Activated CD4-positive, CD25-positive, alpha-beta regulatory T cell (primary cell): Measurements from ENCODE around the gene SLC37A4.
A peak's percentile ranks its signal among the peaks of the same experiment; 100 is the strongest.
"Not testable (repeated sequence)": the region's sequence is repeated elsewhere in the genome, so short reads cannot be mapped to it uniquely, and the experiment has no call there.

Experiments used
- DNase-seq, 4 experiments: peaks; one replicate each; lab custom pipeline; 2025; lab: John Stamatoyannopoulos, UW

Gene SLC37A4

DNA sequence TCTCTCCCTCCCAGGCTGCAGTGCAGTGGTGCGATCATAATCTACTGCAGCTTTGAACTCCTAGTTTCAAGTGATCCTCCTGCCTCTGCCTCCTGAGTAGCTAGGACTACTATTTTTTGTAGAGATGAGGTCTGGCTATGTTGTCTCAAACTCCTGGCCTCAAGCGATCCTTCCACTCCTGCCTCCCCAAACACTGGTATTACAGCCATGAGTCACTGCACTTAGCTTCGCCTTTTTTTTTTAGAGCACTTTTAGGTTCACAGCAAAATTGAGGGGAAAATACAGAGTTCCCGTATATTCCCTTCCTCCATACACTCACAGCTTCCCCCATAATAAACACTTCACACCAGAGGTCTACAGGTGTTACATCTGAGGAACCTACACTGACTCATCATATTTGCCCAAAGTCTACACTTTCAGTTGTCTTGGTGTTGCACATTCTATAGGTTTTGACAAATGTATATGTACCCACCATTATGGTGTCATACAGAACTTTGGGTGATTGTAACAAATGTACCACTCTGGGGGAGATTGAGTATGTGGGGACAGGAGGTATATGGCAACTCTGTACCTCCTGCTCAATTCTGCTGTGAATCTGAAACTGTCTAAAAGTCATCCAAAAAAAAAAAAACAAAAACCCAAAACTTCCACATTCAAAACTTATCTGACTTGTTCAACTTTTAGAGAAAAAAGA is 11.3 kb upstream of the SLC37A4 start:
- DNase-seq = no peak

DNA sequence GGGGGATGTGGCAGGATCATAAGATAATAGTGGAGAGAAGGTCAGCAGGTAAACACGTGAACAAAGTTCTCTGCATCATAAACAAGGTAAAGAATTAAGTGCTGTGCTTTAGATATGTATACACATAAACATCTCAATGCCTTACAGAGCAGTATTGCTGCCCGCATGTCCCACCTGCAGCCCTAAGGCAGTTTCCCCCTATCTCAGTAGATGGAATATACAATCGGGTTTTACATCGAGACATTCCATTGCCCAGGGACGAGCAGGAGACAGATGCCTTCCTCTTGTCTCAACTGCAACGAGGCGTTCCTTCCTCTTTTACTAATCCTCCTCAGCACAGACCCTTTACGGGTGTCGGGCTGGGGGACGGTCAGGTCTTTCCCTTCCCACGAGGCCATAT is 8.8 kb upstream of the SLC37A4 start:
- DNase-seq = not testable (repeated sequence)

DNA sequence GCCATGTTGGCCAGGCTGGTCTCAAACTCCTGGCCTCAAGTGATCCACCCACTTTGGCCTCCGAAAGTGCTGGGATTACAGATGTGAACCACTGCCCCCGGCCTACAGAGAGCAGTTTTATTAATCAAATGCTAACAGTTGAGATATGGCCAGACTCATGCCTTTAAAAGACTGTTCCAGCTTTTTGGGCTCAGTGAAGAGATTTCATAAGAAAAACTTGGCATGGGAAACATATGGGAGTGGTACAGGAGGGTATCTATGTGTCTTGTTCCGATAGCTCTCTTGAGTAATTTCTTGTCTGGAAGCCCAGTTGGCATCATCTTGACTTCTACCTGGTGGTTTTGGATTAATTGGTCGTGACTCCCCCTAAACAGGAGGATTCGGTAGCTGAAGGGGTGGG is 8.2 kb upstream of the SLC37A4 start:
- no peak for DNase-seq

DNA sequence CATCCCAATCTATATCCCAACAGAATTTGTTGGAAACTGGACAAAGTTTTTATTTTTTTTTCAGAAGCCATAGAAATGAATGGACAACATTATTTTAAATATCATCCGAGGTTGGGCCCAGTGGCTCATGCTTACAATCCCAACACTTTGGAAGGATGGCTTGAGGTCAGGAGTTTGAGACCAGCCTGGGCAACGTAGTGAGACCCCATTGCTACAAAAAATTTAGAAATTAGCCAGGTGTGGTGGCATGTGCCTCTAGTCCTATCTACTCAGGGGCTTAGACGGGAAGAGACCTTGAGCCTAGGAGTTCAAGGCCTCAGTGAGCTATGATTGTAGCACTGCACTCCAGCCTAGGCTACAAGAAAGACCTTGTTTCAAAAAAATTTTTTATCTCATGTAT is 4.1 kb upstream of the SLC37A4 start:
- no peak for DNase-seq

DNA sequence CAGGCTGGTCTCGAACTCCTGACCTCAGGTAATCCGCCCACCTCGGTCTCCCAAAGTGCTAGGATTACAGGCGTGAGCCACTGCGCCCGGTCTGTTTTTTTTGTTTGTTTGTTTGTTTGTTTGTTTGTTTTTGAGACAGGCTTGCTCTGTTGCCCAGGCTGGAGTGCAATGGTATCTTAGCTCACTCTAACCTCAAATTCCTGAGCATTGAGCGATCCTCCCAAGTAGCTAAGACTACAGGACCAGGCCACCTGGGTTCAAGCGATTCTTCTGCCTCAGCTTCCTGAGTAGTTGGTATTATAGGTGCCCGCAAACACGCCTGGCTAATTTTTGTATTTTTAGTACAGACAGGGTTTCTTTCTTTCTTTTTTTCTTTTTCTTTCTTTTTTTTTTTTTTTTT is 2.7 kb upstream of the SLC37A4 start:
- not testable (repeated sequence) for DNase-seq

DNA sequence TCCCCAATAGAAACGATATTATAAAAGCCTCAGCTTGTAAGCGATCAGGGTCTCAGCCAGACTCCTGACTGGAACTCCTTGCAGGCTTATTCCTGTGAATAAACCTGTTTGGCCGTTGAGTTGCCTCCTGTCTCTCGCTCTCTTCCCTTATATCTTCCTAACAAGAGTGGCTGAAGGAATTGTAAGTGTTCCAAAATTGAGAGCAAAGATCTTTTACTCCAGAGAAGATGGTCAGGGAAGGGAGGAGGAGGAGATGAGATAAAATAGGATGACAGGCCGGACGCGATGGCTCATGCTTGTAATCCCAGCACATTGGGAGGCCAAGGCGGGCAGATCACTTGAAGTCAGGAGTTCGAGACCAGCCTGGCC is 1.2 kb upstream of the SLC37A4 start:
- DNase-seq = no peak

DNA sequence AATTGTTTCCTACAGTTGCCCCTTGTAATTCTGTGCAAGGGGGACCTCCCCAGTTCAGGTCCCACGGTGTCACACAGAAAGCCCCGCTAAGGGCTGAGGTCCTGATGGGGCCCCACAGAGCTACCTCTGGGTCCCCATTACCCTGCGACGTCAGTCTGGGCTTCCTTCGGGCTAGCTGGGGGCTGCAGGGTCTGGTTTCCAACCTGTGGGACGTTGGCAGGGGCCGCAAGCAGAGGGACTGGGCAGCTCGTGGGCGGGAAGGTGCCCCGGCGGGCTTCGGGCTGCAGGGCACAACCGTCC is 698 bp downstream of the SLC37A4 start:
- no peak for DNase-seq

DNA sequence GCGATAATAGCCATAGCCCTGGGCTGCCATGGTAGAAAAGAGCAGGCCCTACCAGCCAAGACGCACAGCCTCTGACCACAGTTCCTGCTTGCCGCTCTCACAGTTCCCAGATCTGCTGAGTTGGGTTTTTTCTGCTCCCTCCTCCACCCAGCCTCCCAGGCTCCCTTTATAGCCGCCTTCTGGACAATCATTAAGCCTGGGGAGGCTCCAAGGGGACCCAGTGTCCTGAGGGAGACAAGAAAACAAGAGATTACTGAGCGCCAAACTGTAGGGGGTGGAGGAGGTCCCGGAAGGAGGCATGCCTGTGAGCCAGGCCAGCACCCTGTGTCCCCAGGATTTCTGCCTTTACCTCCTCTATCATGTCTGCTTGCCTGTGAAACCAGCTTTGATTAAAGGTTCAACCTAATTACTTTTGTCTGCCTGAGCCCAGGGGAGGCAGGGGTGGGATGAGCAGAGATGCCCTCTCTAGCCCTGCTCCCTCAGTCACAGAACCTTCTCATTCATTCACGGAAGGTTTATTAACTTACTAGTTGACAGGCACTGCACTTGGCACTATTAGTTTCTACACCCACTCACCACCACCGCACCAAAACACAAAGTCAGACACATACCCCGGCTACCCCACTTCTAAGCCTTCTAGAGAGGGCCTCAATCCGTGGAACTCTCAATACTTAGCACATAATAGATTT is 1.2 kb downstream of the SLC37A4 start:
- no peak for DNase-seq

DNA sequence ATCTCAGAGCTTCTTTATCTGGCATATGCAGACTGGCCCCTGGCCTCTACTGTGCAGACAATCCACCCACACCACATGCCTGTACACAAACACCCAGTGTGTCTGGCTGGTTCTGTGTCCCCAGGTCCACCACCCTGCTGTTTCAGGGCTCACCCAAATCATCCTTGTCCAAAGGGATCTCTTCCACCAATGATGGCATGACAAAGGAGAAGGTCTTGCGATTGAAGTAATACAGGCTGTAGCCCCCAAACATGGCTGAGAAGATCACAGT is 1.7 kb downstream of the SLC37A4 start:
- DNase-seq = no peak

DNA sequence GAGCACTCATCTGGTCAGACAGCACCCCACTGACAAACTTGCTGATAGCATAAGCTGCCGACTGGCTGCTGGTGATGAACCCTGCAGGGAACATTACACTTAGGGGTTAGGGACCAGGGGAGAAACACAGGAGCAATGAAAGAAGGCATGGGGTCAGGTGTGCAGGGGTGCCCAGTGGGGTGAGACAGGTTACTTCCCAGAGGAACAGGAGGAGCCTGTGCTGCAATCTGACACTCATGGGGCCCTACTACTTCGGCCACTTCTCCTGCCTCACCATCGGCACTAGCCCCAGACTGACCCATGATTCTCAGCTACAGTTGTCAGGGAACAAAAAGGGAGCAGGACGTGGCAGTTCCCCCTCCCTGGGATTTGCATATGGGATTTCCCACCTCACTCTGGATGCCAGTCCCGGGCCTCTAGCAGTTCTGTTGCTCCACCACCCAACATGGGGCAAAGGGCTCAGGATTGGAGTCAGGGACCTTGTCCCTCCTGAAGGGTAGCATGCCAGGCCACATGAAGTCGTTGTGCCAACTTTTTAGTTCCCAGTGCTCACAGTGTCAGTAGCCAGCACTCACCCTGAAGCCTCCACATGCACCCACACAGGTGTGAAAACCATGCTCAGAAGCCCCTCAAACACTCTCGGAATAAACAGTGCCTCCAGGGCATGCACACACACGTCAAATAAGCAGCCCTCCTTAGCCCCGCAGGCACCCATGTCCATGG is 2.2 kb downstream of the SLC37A4 start:
- DNase-seq = no peak

DNA sequence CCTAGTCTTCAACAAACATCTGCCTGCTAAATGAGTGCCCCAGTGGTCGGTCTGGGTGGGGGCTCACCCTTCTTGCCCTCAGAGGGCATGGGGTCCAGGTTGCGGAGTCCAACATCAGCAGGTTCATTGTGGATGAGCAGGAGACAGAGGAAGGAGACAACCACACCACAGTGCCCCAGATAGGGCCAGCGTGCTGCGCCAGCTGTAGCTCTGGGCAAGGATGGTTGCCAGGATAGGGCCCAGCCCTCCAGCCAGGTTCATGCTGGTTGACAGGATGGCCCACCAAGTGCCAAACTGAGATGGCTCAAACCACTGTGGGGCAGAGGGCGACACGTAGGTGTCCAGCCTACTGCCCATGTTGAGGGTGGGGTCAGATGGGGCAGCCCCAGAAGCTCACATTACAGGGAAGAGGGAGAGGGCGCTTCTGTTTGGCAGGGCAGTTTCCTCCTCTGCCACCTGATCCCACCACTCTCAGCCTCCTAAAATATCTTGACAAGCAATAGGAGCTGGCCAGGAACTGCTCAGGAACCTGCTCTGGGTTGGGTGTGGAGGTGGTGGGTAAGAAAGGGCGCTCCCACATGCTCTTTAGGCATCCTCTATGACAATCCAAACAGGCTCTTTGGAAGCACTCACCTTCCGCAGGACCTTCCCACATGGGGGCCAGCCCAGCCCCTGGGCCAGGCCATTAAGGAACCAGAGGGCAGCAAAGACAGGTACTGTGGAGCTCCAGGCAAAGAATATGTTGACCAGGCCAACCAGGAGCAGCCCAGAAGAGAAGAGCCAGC is 2.9 kb downstream of the SLC37A4 start:
- no peak for DNase-seq

DNA sequence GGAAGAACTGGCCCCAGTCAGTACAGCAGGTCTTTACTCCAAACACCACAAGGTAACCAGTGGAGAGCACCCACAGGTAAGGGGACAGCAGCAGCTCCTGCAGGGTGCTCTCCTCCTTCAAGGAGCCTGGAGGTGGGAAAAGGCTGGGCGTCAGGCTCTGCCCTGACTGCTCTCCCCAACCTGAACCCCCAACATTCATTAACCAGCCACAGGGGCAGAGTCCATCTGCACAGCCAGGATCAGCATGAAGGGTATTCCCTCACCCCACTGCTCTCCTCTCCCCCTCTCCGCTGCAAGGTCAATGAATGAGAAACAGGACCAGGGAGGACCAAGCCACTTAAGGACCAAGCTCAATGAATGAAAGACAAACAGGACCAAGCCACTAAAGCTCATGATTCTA is 3.7 kb downstream of the SLC37A4 start:
- DNase-seq = no peak

DNA sequence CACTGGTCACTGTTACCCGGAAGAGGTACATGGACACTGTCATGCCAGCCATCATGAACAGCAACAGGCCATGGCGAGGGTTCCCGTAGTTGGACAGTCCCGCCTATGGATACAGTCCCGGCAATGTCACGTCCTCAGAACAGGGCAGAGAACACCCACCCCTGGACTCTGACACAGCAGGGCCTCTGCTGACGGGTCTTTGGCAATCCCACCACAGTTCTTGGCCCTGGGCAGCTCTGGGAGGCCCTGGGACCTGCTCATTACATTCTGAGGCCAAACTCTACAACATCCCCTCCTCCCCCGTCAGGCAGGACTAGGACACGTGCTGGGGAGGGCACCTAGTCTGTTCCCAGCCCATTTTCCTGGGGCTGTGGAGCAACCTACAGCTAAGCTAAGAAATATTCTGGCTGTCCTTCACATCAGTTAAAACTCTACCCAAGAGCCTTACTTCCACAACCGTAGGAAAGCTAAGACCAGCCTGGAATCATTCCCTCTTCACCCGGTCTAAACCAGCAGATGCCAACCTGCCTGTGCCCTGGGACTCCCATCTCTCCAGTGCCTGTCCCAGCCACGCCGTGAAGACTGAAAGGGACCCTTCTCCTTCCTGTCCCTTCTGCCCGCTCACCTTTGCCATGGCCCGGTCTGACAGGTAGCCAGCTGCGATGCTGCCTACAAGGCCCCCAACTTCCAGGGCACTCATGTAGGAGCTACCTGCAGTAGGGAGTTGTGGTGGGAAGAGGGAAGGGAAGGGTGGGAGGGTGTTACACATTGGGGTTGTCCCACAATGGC is 4.5 kb downstream of the SLC37A4 start:
- no peak for DNase-seq

DNA sequence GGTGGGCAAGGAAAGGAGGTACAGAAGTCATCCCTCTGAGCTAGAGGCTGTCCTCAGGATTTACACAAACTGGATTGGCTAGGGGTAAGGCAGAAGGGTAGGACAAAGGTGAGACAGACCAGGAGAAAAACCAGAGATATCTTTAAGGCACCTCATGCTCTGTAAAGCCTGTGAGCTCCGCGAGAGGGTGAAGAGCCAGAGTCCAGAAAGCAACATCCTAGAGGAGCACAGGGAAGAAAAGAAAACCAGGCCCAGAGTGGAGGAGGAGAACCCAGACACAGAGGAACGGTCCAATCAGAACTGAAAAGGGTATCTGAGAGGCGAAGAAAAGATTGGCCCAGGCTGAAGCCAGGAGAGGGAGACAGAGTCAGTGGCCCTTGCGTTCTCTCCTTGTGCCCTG is 5.1 kb downstream of the SLC37A4 start:
- no peak for DNase-seq

DNA sequence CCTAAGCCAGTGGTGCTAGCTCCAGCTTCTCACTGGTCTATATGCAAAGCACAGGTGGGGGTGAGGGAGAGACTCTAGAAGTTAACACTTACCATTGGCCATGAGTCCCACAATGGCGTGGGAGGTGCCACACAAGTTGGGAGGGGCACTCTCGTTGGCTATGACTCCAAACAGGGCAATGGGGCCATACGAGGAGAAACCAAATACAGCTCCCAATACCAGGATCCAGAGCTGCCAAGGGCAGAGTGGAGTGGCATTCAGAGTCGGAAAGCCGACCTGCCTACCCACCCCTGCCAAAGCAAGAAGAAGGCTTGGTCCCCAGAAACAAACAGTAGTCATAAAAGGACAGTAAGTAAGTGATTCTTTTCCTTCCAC is 5.6 kb downstream of the SLC37A4 start:
- no peak for DNase-seq

DNA sequence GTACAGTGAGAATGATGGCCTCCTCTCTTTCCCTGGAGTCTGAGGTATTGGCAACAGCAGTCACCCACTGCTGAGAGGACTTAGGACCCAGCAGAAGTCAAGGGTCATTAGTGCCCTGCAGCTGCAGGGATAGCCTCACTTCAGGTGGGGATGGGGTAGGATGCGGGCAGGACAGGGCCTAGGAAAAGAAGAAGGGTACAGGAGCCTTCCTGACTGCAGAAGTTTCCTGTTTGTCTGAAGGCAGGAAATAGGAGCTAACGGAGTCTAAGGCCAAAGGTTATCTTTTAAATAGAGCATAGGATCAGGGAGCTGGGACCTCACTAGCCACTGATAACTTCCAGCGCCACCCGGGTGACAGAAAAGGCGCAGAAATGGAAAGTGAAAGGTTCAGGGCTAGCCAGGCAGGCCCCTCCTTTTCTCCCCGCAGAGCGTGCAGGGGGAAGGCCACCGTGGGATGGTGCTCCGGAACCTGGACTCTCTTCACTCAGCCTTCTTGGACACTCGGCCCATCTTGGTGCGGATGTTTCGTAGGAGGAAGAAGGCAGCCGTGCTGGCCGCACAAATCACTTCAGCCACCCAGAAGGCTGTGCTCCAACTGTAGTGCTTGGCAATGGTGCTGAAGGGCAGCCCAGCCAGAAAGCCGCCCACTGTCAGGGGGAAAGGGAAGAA is 6.1 kb downstream of the SLC37A4 start:
- DNase-seq = no peak

DNA sequence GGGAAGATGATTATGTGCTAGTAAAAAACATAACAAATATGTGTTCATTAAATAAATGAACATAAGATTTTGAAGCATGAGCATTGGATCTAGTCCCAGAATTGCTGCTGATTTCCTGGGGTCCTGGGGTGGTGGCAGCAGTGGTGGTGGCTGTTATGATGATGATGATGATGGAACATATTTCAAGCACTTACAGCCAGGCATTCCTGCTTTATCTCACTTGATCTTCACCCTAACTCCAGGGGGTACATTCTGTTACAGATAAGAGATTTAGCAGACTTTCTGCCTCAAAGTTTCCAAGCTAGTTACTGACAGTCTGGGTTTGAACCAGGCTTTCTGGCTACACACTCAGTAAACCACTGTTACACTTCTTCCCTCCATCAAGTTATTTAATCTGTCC is 6.9 kb downstream of the SLC37A4 start:
- no peak for DNase-seq

DNA sequence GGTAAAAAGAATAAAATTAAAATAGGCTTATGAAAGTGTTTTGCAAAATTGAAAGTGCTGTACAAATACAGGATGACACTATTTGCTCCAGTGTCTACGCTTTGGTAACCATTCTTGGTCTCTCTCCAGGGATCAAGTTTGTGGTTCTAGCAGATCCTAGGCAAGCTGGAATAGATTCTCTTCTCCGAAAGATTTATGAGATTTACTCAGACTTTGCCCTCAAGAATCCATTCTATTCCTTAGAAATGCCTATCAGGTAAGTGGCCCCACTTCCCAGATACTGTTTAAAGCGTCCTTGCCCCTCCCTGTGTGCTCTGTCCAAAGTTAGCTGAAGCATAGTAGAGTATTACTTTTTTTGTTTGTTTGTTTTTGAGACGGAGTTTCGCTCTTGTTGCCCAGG is 9.0 kb downstream of the SLC37A4 start:
- no peak for DNase-seq

DNA sequence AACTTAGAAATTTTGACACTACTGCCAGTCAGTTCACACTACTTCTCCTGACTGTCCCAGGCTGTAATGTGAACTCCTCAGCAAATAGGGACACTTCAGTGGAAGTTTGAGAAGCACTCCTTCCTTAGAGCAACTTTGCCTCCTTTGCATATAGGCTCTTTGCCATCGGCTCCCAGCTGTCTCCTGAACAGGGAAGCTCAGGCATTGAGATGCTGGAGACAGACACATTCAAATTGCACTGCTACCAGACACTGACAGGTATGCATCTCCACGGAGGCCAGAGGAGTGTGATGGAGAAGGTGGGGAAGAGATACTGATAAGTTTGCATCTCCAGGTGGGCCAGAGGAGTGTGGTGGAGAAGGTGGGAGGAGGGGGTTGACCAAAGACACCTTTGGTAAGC is 10.7 kb downstream of the SLC37A4 start:
- DNase-seq = no peak

DNA sequence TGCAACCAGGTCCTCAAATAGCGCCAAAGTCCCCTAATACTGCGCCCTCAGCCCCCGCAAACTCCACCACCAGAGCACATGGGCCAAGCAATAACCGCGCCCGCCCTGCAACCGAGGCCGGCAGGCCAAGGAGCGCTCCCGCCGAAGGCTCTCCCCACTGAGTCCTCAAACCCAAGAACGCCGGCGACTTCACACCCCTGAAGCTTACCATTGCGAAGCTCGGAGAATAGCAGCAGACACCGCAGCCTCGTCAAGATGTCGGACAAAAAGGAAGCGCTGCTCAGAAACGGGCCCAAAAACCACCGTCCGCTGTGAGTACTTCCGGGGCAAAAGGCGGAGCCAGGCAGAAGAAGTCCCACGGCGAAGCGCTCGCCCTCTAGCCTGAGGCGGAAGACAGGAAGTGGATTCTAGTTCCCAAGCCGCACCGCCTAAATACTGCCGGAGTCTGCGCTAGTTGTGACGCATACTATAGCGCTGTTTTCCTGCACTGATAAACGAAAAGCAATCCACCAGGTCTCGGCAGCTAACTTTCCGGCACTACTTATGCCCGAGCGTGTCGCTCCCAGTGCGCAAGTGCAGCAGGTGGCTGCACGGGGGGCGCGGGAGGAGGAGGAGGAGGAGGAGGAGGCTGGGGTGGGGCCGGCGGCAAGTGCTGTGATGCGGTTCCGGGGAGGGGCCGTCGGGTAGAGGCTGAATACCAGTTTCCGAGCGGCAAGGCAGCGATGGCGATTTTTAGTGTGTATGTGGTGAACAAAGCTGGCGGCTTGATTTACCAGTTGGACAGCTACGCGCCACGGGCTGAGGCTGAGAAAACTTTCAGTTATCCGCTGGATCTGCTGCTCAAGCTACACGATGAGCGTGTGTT is 12.4 kb downstream of the SLC37A4 start, which contains the start of the genes RPS25 and TRAPPC4:
TSS of gene RPS25 (minus strand) at position 270 of the 865 bp plus-strand sequence. CDS start at position 211, 59 bp downstream.
TSS of gene TRAPPC4 (plus strand) at position 693 of the 865 bp plus-strand sequence. CDS start at position 723, 30 bp downstream.
- peak; percentile 86 to 92 (median 90) for DNase-seq
